HG03045 (cell line): ENCODE data around the gene SIX2.

ENCODE experiments used
- ATAC-seq: cut with Tn5 transposase; IDR thresholded peaks from one replicate; pipeline ENCODE4 v1.9.1; 2021; ENCODE audit warnings: mild to moderate bottlenecking, moderate library complexity; ENCODE audit not compliant: unreplicated experiment

The SIX2 gene

GRCh38 chr2:44970846-44971450 lies 38.3 kb downstream of the SIX2 start:
- no peak for ATAC-seq

DNA sequence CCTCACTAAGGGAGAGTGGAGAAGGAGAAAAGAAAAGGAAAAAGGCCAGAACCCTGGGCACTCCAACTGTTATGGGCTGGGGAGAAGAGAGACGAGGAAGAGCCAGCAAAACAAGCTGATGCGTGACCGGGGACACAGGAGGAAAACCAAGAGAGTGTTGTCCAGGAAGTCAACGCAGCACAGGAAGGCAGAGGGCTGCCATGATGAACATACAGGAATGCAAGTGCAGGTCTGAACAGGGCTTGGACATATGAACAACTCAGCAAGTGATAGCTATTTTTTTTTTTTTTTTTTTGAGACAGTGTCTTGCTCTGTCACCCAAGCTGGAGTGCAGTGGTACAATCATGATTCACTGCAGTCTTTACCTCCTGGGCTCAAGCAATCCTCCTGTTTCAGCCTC lies 39.3 kb downstream of the SIX2 start:
- ATAC-seq: no peak

GRCh38 chr2:44967727-44968432 lies 41.4 kb downstream of the SIX2 start:
- no peak for ATAC-seq

GRCh38 chr2:44967056-44967455 lies 42.2 kb downstream of the SIX2 start:
- no peak for ATAC-seq

- no peak for ATAC-seq
These were observed 43.6 kb downstream of the SIX2 start for GRCh38 chr2:44965684-44966083.

GRCh38 chr2:44964752-44965236 lies 44.5 kb downstream of the SIX2 start:
- no peak for ATAC-seq

GRCh38 chr2:44962176-44962695 lies 47.0 kb downstream of the SIX2 start:
- ATAC-seq: no peak

DNA sequence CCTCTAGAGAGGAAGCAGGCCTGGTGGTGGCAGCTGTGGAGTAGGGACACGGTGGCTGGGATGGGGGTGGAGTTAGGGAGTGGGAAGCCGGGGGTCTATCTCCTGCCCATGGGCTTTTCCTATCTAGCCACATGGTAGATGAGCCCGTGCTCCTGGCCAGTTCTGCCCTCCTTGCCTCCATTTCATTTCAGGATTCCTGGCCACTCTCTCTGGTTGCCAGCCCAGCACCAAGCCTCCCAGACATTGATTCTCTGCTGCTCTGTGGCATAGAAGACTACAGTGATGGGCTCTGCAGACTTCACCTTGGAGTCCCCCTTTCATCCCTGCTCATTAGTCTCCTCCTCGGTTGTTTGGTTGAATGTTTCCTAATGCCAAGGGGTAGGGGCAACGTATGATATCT lies 48.4 kb downstream of the SIX2 start:
- ATAC-seq: no peak

DNA sequence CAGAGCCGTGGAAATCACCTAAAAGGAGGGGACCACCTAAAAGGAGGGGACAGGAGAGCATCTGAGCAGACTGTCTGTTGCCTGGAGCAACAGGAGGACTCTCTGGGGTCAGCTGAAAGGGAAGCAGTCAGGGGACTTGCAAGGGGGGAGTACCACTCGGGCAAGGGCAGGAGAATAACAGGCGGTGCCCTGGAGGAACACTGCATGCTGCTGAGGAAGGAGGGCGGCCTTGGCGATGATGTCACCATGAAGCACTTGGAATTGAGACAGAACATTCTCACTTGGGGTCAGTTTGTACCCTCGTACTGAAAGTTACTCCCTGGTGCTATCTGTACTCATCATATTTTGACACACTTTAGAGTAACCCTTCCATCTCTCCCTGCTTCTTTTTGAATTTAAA lies 49.4 kb downstream of the SIX2 start:
- no peak for ATAC-seq

- ATAC-seq: no peak
These were observed 51.5 kb downstream of the SIX2 start for GRCh38 chr2:44957656-44958327.

GRCh38 chr2:44956843-44957242 lies 52.4 kb downstream of the SIX2 start:
- no peak for ATAC-seq

- peak; percentile 58 for ATAC-seq
These were observed 53.5 kb downstream of the SIX2 start for GRCh38 chr2:44955593-44956392.
